H1 (cell line): ENCODE measurements around the gene GLI1. TPM values are rescaled to one million over a fixed set of nuclear protein-coding genes. Genes with fewer than 3 reads are reported as not detected.

Experiments
- CTCF ChIA-PET: fragments of 300-600 bp; sonication (Branson Sonifier 250); formaldehyde crosslinking; loops from one replicate; lab custom pipeline; 2021; ENCODE audit not compliant: partially characterized antibody; lab: Charles Lee
- POLR2A ChIA-PET: fragments of 300-600 bp; sonication (Branson Sonifier 250); formaldehyde crosslinking; loops from one replicate; lab custom pipeline; 2021; ENCODE audit warnings: inconsistent platforms; ENCODE audit not compliant: partially characterized antibody; lab: Charles Lee
- DNase-seq, 2 experiments: peaks; one replicate each; pipeline versions ENCODE4 v3.0.0 to v3.0.0-alpha.2; 2010 to 2022; ENCODE audit warnings: low spot score in 2 of 2, low read depth in 1 of 2, mixed read lengths in 1 of 2
- FAIRE-seq: peaks from 2 replicates; lab custom pipeline; 2011; peaks lifted over from hg19 to GRCh38; lab: Jason Lieb, UNC
- H2AFZ ChIP-seq: 2 replicates; pipeline ENCODE4 v1.8.1; 2012; ENCODE audit warnings: low read length, inconsistent platforms
- H2AK5ac ChIP-seq: 2 replicates; pipeline ENCODE4 v1.6.1; 2013; ENCODE audit warnings: low read depth, low read length
- H2BK120ac ChIP-seq: replicated peaks from 2 replicates; pipeline ENCODE3; 2013; ENCODE audit warnings: low read depth, low read length, inconsistent platforms
- H2BK12ac ChIP-seq: 2 replicates; pipeline ENCODE4 v1.6.1; 2013; ENCODE audit warnings: low read depth, low read length
- H2BK15ac ChIP-seq: 2 replicates; pipeline ENCODE4 v1.6.1; 2013; ENCODE audit warnings: low read length
- H2BK20ac ChIP-seq: 2 replicates; pipeline ENCODE4 v1.6.1; 2013; ENCODE audit warnings: low read length
- H2BK5ac ChIP-seq: 2 replicates; pipeline ENCODE4 v1.6.1; 2013; ENCODE audit warnings: low read depth, low read length
- H3K14ac ChIP-seq: 2 replicates; pipeline ENCODE4 v1.6.1; 2013; ENCODE audit warnings: inconsistent platforms; ENCODE audit not compliant: insufficient read length
- H3K18ac ChIP-seq: 2 replicates; pipeline ENCODE4 v1.6.1; 2013; ENCODE audit warnings: low read length; ENCODE audit errors: extremely low read depth
- H3K23ac ChIP-seq: 2 replicates; pipeline ENCODE4 v1.6.1; 2013; ENCODE audit warnings: inconsistent platforms; ENCODE audit not compliant: insufficient read length
- H3K23me2 ChIP-seq: 2 replicates; pipeline ENCODE4 v1.6.1; 2013; ENCODE audit warnings: low read depth, low read length
- H3K27ac ChIP-seq: 2 replicates; pipeline ENCODE4 v1.6.1; 2011; ENCODE audit warnings: low read depth, low read length, inconsistent platforms
- H3K27me3 ChIP-seq, 4 experiments: replicated peaks in 1 of 4; 1 replicate in 1 of 4; 2 replicates in 3 of 4; pipeline versions ENCODE4 v1.6.1 to v1.8.1; 2011 to 2013; ENCODE audit warnings: low read length in 3 of 4, mild to moderate bottlenecking in 3 of 4, inconsistent platforms in 2 of 4, mixed read lengths in 2 of 4, moderate library complexity in 1 of 4; ENCODE audit not compliant: control insufficient read depth in 3 of 4, insufficient read depth in 3 of 4; ENCODE audit errors: extremely low read depth in 1 of 4
- H3K36me3 ChIP-seq, 4 experiments: 2 replicates each; pipeline versions ENCODE4 v1.6.1 to v1.8.1; 2011 to 2013; ENCODE audit warnings: mild to moderate bottlenecking in 4 of 4, low read length in 3 of 4, moderate library complexity in 2 of 4, control low read depth in 1 of 4, inconsistent platforms in 1 of 4; ENCODE audit not compliant: insufficient read depth in 4 of 4, control insufficient read depth in 2 of 4
- H3K4ac ChIP-seq: replicated peaks from 2 replicates; pipeline ENCODE3; 2013; ENCODE audit warnings: low read length, low read depth, mixed read lengths, inconsistent platforms; ENCODE audit not compliant: insufficient read length
- H3K4me1 ChIP-seq, 4 experiments: replicated peaks in 1 of 4; 1 replicate in 1 of 4; 2 replicates in 3 of 4; pipeline versions ENCODE4 v1.6.1 to v1.8.1; 2011 to 2013; ENCODE audit warnings: low read length in 3 of 4, inconsistent platforms in 2 of 4, mixed read lengths in 1 of 4; ENCODE audit not compliant: insufficient read depth in 4 of 4, control insufficient read depth in 3 of 4
- H3K4me2 ChIP-seq, 2 experiments: 2 replicates each; pipeline versions ENCODE4 v1.6.1 to v1.8.1; 2011 to 2013; ENCODE audit warnings: low read depth in 2 of 2, low read length in 2 of 2, control low read depth in 1 of 2, inconsistent platforms in 1 of 2, mild to moderate bottlenecking in 1 of 2; ENCODE audit not compliant: insufficient read depth in 1 of 2
- H3K4me3 ChIP-seq, 4 experiments: fragments of 200-600, 300-600 bp in 1 of 4; sonication (generic), shearing (Covaris generic), sonication (Bioruptor Twin) in 1 of 4; 2 replicates each; pipeline versions ENCODE4 v1.5.1 to v1.8.1; 2011 to 2016; ENCODE audit warnings: low read length in 4 of 4, low read depth in 3 of 4, control low read depth in 2 of 4, inconsistent platforms in 2 of 4, mild to moderate bottlenecking in 2 of 4, mixed read lengths in 1 of 4, moderate library complexity in 1 of 4; ENCODE audit not compliant: insufficient read depth in 2 of 4; ENCODE audit errors: extremely low read depth in 1 of 4
- H3K56ac ChIP-seq: replicated peaks from 2 replicates; pipeline ENCODE3; 2013; ENCODE audit warnings: low read depth, mild to moderate bottlenecking, mixed read lengths, low read length, inconsistent platforms; ENCODE audit not compliant: insufficient read length
- H3K79me1 ChIP-seq: 2 replicates; pipeline ENCODE4 v1.6.1; 2013; ENCODE audit warnings: low read depth, low read length, control low read depth
- H3K79me2 ChIP-seq, 2 experiments: 2 replicates each; pipeline versions ENCODE4 v1.6.1 to v1.8.1; 2012 to 2013; ENCODE audit warnings: low read length in 2 of 2, mild to moderate bottlenecking in 2 of 2, inconsistent platforms in 1 of 2; ENCODE audit not compliant: insufficient read depth in 2 of 2, control insufficient read depth in 1 of 2
- H3K9ac ChIP-seq, 4 experiments: replicated peaks in 1 of 4; 1 replicate in 1 of 4; 2 replicates in 3 of 4; pipeline versions ENCODE4 v1.6.1 to v1.8.1; 2011 to 2013; ENCODE audit warnings: low read depth in 3 of 4, low read length in 3 of 4, control low read depth in 2 of 4, mild to moderate bottlenecking in 2 of 4, moderate library complexity in 2 of 4, inconsistent platforms in 1 of 4; ENCODE audit errors: extremely low read depth in 1 of 4
- H3K9me3 ChIP-seq, 2 experiments: 2 replicates each; pipeline versions ENCODE4 v1.6.1 to v1.8.1; 2012 to 2013; ENCODE audit warnings: mild to moderate bottlenecking in 2 of 2, moderate library complexity in 2 of 2, control low read depth in 1 of 2, inconsistent platforms in 1 of 2, low read depth in 1 of 2, low read length in 1 of 2, mixed read lengths in 1 of 2; ENCODE audit not compliant: insufficient read depth in 2 of 2
- H4K20me1 ChIP-seq, 2 experiments: replicated peaks in 1 of 2; 2 replicates each; pipeline versions ENCODE3 to v1.8.1; 2011 to 2013; ENCODE audit warnings: inconsistent platforms in 2 of 2, low read length in 2 of 2, mild to moderate bottlenecking in 1 of 2; ENCODE audit not compliant: insufficient read depth in 2 of 2, control insufficient read depth in 1 of 2
- H4K5ac ChIP-seq: 2 replicates; pipeline ENCODE4 v1.6.1; 2013; ENCODE audit warnings: low read length, low read depth, mixed read lengths, inconsistent platforms; ENCODE audit not compliant: insufficient read length
- H4K8ac ChIP-seq: 2 replicates; pipeline ENCODE4 v1.8.0; 2013; ENCODE audit warnings: mild to moderate bottlenecking, moderate library complexity, low read length, inconsistent platforms; ENCODE audit not compliant: insufficient read depth; ENCODE audit errors: extremely low read depth
- H4K91ac ChIP-seq: replicated peaks from 2 replicates; pipeline ENCODE3; 2013; ENCODE audit warnings: low read length, mixed read lengths, inconsistent platforms; ENCODE audit not compliant: insufficient read length
- KDM5A ChIP-seq: fragments of 200-600 bp; IDR thresholded peaks from 2 replicates; pipeline ENCODE4 v1.7.1; 2012; ENCODE audit warnings: mild to moderate bottlenecking, low read length, inconsistent platforms, mixed read lengths
- POLR2A ChIP-seq, 2 experiments: IDR thresholded peaks; 1 replicate in 1 of 2; 2 replicates in 1 of 2; pipeline ENCODE4 v1.6.1; 2011; ENCODE audit warnings: low read depth in 2 of 2, low read length in 2 of 2, mild to moderate bottlenecking in 2 of 2; ENCODE audit errors: control extremely low read depth in 1 of 2
- POLR2AphosphoS5 ChIP-seq: IDR thresholded peaks from 2 replicates; pipeline ENCODE4 v1.6.1; 2011; ENCODE audit warnings: low read depth, low read length
- POU5F1 ChIP-seq: IDR thresholded peaks from 2 replicates; pipeline ENCODE4 v1.6.1; 2011; ENCODE audit warnings: low read depth, mild to moderate bottlenecking, low read length, moderate library complexity
- WGBS, 2 experiments: shearing (Covaris generic) in 1 of 2; methylation state at CpG; one replicate each; pipeline versions ENCODE4 v1.1.6 to v1.1.7; 2013 to 2015; ENCODE audit warnings: low lambda C conversion rate in 2 of 2, mixed read lengths in 2 of 2, inconsistent platforms in 1 of 2, low coverage in 1 of 2, missing lambda C conversion rate in 1 of 2; ENCODE audit not compliant: insufficient replicate concordance in 2 of 2, insufficient coverage in 1 of 2, insufficient read length in 1 of 2; ENCODE audit errors: extremely low coverage in 1 of 2, missing lambda C conversion rate in 1 of 2; 5-methylcytosine and 5-hydroxymethylcytosine counted together
- polyA plus RNA-seq, 7 experiments: library from polyadenylated mRNA; depleted of rRNA in 3 of 7; stranded (reverse) in 5 of 7; unstranded in 2 of 7; fragments of >200 nt in 5 of 7; fragments of 200-250 nt in 2 of 7; gene quantifications; 1 replicate in 5 of 7; 2 replicates in 1 of 7; 4 replicates in 1 of 7; pipeline versions ENCODE4 v1.2.1 to v1.2.3, GENCODE V29; 2011 to 2013; ENCODE audit warnings: missing spikeins in 2 of 7, mixed read lengths in 2 of 7
- total RNA-seq: library from RNA; stranded (reverse); fragmentation: NEBNext Ultra II Directional; extraction: Animal tissue kit (Norgen Biotek cat#: 25700); gene quantifications from 2 replicates; pipeline ENCODE4 v1.2.1, GENCODE V29; 2021

Gene GLI1
- total and polyA plus RNA-seq, 2 of the 8 experiments (the other 6 are each of a cell fraction or from before 2014, with no cell fraction given), result 23.5 to 25.3 TPM

DNA sequence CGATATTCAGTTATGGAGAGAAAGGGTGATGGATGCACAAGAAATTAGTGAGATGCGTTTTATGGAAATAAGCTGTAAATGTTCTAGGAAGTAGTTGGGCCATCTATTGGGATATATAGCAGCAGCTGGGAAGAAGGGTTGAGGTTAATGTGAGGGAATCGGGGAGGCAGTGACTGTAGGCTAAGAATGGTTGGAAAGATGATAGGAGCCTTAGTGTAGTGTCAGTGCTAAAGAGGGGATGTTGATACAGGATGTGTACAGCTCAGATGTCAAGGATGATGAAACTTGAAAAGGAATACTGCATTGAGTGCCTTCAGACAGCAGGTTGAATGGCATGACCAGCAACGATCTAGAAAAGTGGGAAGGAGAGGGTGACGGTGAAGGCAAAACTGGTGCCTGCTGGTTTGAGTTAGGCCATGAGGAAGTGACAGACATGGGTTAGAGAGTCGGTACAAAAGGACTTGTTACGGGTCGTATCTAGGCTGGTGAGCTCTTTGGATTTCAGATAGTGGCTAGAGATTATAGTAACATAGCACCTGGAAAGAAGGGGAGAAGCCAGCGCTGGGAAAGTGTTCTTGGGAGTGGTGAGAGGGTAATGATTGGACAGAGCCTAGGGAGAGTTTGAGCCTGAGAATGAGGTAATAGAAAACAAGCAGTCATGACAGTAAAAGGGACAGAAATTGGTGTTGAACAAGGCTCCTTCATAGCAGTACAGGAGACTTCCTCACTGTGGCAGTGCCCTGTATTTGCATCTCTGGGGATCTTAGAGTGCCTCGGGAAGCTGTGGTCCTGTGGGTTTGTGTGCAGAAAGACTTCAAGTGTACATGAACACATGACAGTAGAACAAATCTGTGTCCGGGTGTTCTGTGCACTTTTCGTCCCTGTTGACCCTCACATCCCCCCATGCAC, 37.9 kb downstream of the GLI1 start:
- no peaks in the 10 kb centered on the region for H3K4me1 ChIP-seq
- no peak overlapping the region for H3K56ac ChIP-seq
- H2BK20ac ChIP-seq, result no peak overlapping the region
- no peak overlapping the region for H2AFZ ChIP-seq
- H3K4me2 ChIP-seq, result no peak overlapping the region
- peaks cover 5% of the 10 kb centered on the region; the same call in 1 of the 2 replicates for H3K79me1 ChIP-seq
- DNase-seq (no peak), FAIRE-seq (no peak)
- H2BK12ac ChIP-seq, result no peak overlapping the region
- peaks cover 30 to 82% (median 59%) of the 10 kb centered on the region in 4 experiments for H3K36me3 ChIP-seq
- H3K4me3 ChIP-seq, result no peak overlapping the region
- no peaks in the 10 kb centered on the region for H3K27me3 ChIP-seq
- peaks cover 0 to 6% of the 10 kb centered on the region in 2 experiments; a peak in 1 of 4 replicates for H3K79me2 ChIP-seq
- H4K5ac ChIP-seq, result no peak overlapping the region
- ChIA-PET POLR2A (interaction anchor here (0.6 to 1.5 kb wide), 8 partner anchors 34 to 326 kb away, joined by 3 to 4 read pairs (median 3); no protein-coding TSS in a partner anchor), CTCF (interaction anchor here (0.6 to 2.5 kb wide), 6 partner anchors 9 to 85 kb away, joined by 3 to 9 read pairs (median 4); partner anchors contain the start of gene MARS1)
- H4K8ac ChIP-seq, result no peak overlapping the region
- peak overlapping the region; percentile 12; the same call in 1 of the 2 replicates for H2BK5ac ChIP-seq
- H3K23me2 ChIP-seq, result peaks cover 1% of the 10 kb centered on the region; the same call in 1 of the 2 replicates
- H4K20me1 ChIP-seq, result peaks cover 0 to 2% of the 10 kb centered on the region in 2 experiments
- no peaks in the 10 kb centered on the region; a peak in 1 of 4 replicates for H3K9me3 ChIP-seq
- H3K23ac ChIP-seq, result no peak overlapping the region
- H3K4ac ChIP-seq, result no peak overlapping the region
- no peak overlapping the region for H4K91ac ChIP-seq
- no peak overlapping the region for H3K14ac ChIP-seq
- H3K27ac ChIP-seq, result no peak overlapping the region; the same call in 1 of the 2 replicates
- 92% methylated on average over 12 of the region's 12 CpGs; no CpG with 5 or more reads in 1 of the 2 experiments for WGBS, 2 experiments
- H2BK120ac ChIP-seq, result no peak overlapping the region
- H2BK15ac ChIP-seq, result no peak overlapping the region
- H3K18ac ChIP-seq, result no peak overlapping the region
- peak overlapping the region in 1 of 4 experiments; percentile 7; a peak in 1 of 7 replicates for H3K9ac ChIP-seq
- no peak overlapping the region for H2AK5ac ChIP-seq
- TF ChIP-seq POU5F1 (no peak), KDM5A (no peak), POLR2AphosphoS5 (peak; percentile 43), POLR2A (IDR thresholded peaks at IDR 0.05; ENCODE audit: control extremely low read depth in 1 of 2, low read depth in 2 of 2, low read length in 2 of 2) (peak in 1 of 2 experiments; percentile 51; a peak in 2 of 3 replicates)
